Measurements from ENCODE around the gene ATP4B.

DNA sequence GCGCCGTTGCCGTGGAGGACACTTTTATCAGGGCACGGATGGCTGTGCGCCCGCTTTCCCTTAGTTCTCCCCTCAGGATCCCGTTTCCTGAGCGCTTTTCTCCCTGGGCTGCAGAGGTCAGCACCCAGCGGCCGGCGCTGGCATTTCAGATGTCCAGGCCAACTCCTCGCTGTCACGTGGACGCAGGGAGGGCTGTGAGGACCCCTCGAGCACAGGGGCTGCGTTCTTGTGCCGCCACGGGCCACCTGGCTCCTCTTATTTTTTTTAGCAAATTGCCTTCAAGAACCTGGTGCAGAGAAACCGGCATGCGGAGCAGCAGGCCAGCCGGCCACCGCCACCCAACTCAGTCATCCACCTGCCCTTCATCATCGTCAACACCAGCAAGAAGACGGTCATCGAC, 22.3 kb downstream of the ATP4B start:
- TF ChIP-seq CTCF (IDR thresholded peaks at IDR 0.05) (no peak), POLR2AphosphoS5 (IDR thresholded peaks at IDR 0.05) (no peak)
